Suprapubic skin (tissue), 4 donors: Measurements from ENCODE around the gene MCTP2.

ENCODE experiments used
- POLR2A ChIP-seq, 2 donors: fragments of 450-650 bp; IDR thresholded peaks; one replicate each; pipeline ENCODE4 v1.6.1; 2017; ENCODE audit warnings: antibody characterized with exemption in 2 of 2, mild to moderate bottlenecking in 2 of 2, moderate library complexity in 2 of 2
- POLR2AphosphoS5 ChIP-seq, 3 donors: sonication (generic); formaldehyde crosslinking; IDR thresholded peaks; one replicate each; pipeline ENCODE4 v1.6.1; 2017; ENCODE audit warnings: antibody characterized with exemption in 3 of 3
- TF ChIP-seq, protein P1 (sequence below), 2 donors: fragments of 200-600 bp in 1 of 2; fragments of 450-650 bp in 1 of 2; sonication (generic) in 1 of 2; IDR thresholded peaks; one replicate each; pipeline ENCODE4 v1.5.1; 2016 to 2019; ENCODE audit warnings: antibody characterized with exemption in 2 of 2, mild to moderate bottlenecking in 1 of 2, moderate library complexity in 1 of 2

DNA sequence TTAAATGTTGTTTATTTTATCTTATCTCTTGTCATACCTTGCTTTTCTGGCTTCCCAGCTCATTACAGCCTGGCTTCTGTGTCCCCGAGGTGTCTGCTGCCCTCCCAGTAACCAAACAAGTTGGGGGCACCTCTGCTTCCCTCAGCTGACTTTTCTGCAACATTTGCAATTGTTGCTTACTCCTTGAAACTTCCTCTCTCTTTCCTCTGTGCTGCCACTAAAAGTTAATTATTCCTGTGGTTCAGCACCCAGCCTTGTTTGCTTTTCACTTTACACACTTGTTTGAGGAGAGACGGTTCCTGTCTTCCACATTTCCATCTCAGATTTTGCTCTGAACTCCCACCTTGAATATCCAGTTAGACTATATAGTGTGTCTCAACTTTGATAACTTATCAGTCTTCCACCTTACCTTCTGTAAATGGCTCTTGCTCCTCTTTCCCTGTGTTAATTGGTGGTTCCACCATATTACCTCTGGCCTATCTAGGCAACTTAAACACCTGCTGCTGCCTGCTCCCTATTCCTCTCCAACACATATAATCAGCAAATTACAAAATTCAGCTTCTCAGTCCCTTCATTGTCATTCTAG is 21.6 kb downstream of the MCTP2 start:
- TF ChIP-seq, protein P1, sequence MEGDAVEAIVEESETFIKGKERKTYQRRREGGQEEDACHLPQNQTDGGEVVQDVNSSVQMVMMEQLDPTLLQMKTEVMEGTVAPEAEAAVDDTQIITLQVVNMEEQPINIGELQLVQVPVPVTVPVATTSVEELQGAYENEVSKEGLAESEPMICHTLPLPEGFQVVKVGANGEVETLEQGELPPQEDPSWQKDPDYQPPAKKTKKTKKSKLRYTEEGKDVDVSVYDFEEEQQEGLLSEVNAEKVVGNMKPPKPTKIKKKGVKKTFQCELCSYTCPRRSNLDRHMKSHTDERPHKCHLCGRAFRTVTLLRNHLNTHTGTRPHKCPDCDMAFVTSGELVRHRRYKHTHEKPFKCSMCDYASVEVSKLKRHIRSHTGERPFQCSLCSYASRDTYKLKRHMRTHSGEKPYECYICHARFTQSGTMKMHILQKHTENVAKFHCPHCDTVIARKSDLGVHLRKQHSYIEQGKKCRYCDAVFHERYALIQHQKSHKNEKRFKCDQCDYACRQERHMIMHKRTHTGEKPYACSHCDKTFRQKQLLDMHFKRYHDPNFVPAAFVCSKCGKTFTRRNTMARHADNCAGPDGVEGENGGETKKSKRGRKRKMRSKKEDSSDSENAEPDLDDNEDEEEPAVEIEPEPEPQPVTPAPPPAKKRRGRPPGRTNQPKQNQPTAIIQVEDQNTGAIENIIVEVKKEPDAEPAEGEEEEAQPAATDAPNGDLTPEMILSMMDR (IDR thresholded peaks at IDR 0.05), result no peak
- TF ChIP-seq POLR2AphosphoS5 (IDR thresholded peaks at IDR 0.05) (no peak), POLR2A (IDR thresholded peaks at IDR 0.05) (no peak)
